GM12873 (cell line): ENCODE results near the gene PCDHGA8.

Experiments
- TF ChIP-seq, protein P1 (sequence below): IDR thresholded peaks from 2 replicates; pipeline ENCODE4 v1.5.1; 2012; ENCODE audit warnings: low read depth, mild to moderate bottlenecking, moderate library complexity, low read length, control low read depth; ENCODE audit not compliant: insufficient read depth; ENCODE audit errors: missing control alignments

PCDHGA8 gene

DNA sequence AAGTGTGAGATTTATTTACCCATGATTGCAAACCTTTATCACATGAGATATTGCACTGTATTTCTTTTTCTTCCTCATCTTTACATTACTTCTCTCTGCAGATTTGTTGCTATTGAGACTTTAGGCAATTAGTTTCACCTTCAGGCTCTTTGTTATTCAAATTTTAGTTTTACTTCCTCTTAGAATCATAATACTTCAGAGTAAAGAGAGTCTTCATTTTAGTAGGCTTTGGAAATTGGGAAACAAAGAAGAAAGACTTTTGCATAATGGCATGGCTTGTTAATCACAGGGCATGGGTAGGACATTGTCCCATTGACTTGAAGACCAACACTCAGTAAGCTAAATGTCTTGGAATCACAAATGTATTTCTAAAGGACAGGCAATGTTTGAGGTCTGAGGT, 29.7 kb upstream of the PCDHGA8 start:
- TF ChIP-seq, protein P1, sequence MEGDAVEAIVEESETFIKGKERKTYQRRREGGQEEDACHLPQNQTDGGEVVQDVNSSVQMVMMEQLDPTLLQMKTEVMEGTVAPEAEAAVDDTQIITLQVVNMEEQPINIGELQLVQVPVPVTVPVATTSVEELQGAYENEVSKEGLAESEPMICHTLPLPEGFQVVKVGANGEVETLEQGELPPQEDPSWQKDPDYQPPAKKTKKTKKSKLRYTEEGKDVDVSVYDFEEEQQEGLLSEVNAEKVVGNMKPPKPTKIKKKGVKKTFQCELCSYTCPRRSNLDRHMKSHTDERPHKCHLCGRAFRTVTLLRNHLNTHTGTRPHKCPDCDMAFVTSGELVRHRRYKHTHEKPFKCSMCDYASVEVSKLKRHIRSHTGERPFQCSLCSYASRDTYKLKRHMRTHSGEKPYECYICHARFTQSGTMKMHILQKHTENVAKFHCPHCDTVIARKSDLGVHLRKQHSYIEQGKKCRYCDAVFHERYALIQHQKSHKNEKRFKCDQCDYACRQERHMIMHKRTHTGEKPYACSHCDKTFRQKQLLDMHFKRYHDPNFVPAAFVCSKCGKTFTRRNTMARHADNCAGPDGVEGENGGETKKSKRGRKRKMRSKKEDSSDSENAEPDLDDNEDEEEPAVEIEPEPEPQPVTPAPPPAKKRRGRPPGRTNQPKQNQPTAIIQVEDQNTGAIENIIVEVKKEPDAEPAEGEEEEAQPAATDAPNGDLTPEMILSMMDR = no peak

DNA sequence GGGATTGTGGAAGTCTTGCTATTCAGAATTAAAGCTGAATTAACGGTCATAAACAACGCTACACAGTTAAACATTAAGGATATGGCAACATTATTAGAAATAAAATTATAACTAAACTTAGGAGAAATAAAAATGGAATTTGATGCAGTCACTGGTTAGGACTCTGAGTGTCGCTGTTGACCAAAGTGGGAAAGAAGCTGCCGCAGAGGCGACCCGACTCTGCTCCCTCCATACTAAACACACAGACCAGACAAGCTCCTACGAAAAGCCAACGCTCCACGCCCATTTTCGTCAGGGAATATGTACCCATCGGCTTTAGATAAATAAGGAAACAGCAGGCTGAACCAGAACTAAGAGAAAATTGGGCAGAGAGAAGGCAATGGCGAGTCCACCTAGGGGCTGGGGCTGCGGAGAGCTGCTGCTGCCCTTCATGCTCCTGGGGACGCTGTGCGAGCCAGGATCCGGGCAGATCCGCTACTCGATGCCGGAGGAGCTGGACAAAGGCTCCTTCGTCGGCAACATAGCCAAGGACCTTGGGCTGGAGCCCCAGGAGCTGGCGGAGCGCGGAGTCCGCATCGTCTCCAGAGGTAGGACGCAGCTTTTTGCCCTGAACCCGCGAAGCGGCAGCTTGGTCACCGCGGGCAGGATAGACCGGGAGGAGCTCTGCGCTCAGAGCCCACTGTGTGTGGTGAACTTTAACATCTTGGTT, 28.3 kb upstream of the PCDHGA8 start, which contains the start of gene PCDHGA5:
Gene PCDHGA5 (plus strand): TSS at position 211 of the 709 bp plus-strand sequence. CDS start 169 bp downstream, at position 380.
- TF ChIP-seq, protein P1 = no peak

DNA sequence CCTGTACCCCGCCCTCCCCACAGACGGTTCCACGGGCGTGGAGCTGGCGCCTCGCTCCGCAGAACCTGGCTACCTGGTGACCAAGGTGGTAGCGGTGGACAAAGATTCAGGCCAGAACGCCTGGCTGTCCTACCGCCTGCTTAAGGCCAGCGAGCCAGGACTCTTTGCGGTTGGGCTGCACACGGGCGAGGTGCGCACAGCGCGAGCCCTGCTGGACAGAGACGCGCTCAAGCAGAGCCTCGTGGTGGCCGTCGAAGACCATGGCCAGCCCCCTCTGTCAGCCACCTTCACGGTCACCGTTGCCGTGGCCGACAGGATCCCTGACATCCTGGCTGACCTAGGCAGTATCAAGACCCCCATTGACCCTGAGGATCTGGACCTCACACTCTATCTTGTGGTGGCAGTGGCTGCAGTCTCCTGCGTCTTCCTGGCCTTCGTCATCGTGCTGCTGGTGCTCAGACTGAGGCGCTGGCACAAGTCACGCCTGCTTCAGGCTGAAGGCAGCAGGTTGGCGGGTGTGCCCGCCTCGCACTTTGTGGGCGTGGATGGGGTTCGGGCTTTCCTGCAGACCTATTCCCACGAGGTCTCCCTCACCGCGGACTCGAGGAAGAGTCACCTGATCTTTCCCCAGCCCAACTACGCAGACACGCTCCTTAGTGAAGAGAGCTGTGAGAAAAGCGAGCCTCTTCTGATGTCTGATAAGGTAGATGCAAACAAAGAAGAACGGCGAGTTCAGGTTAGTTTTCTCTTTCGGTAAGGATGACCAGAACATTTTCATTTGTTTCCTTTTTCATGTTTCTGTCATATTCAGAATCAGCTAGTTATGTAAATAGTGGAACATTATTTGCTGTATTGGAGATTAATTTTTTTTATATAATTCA, 26.2 kb upstream of the PCDHGA8 start:
- TF ChIP-seq, protein P1 = no peak

DNA sequence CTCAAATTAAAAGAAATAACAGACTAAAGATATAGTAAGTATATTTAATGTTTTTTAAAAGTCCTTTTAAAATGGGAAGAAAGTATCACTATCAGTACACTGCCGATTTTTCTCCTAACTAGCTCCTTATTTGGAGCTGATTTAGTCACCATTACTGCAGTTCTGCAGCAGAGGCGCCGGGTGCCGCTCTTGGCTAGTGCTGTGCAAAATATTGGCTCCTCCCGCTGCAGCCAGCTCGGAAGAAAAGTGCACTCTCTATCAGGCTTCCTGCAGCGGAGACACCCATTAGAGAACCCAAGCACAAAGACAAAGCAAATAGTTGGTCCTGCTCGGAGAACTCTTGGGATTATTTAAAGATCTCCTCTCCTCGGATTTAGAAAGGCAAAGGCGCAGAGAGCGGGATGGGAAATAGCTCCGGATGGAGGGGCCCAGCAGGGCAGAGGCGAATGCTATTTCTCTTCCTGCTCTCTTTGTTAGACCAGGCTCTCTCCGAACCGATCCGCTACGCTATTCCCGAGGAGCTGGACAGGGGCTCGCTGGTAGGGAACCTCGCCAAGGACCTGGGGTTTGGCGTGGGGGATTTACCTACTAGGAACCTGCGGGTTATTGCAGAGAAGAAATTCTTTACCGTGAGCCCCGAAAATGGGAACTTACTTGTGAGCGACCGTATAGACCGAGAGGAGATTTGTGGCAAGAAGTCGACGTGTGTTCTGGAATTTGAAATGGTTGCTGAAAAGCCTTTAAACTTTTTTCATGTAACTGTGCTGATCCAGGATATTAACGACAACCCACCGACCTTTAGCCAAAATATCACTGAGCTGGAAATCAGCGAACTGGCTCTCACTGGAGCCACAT, 22.2 kb upstream of the PCDHGA8 start, which contains the start of gene PCDHGB3:
Gene PCDHGB3 (plus strand): TSS at position 249 of the 855 bp plus-strand sequence. CDS start 153 bp downstream, at position 402.
- TF ChIP-seq, protein P1 = peak; percentile 67

DNA sequence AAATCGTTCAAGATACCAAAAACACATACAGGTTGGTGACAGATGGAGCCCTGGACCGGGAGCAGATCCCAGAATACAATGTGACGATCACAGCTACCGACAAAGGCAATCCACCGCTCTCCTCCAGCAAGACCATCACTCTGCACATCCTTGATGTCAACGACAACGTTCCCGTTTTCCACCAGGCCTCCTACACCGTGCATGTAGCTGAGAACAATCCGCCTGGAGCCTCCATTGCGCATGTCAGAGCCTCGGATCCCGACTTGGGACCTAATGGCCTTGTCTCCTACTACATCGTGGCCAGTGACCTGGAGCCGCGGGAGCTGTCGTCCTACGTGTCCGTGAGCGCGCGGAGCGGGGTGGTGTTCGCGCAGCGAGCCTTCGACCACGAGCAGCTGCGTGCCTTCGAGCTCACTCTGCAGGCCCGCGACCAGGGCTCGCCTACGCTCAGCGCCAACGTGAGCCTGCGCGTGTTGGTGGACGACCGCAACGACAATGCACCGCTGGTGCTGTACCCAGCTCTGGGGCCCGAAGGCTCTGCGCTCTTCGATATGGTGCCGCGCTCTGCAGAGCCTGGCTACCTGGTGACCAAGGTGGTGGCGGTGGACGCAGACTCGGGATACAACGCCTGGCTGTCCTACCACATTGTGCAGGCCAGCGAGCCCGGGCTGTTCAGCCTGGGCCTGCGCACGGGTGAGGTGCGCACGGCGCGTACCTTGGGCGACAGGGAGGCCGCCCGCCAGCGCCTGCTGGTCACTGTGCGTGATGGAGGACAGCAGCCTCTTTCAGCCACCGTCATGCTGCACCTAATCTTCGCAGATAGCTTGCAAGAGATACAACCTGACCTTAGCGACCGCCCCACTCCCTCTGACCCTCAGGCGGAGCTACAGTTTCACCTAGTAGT, 20.6 kb upstream of the PCDHGA8 start:
- TF ChIP-seq, protein P1 = no peak

DNA sequence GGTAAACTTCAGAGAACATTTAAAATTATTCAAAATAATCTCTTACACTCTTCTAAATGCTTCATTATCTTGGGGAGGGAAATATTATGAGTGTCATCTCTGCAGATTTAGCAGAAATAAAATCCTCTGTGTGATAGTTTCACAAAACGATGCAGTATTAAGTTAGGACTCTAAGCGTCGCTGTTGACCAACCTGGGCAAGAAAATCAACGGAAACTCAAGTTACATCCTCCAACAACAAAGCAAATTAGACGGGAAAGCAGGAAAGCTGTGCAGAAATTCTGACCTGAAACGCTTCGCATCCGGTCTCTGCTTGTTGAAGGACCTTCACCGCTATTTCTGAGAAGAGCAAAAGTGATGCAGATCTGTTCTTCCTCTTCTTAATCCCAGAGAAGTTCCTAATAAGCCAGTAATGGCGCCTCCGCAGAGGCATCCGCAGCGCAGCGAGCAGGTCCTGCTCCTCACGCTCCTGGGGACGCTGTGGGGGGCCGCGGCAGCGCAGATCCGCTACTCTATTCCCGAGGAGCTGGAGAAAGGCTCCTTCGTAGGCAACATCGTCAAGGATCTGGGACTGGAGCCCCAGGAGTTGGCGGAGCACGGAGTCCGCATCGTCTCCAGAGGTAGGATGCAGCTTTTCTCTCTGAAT, 18.6 kb upstream of the PCDHGA8 start, which contains the start of gene PCDHGA6:
Gene PCDHGA6 (plus strand): TSS at position 219 of the 645 bp plus-strand sequence. CDS start 193 bp downstream, at position 412.
- TF ChIP-seq, protein P1 = peak; percentile 49
